Measurements from ENCODE around the gene LRMDA. TPM values are rescaled to one million over a fixed set of nuclear protein-coding genes. Genes with fewer than 3 reads are reported as not detected.
A peak's percentile ranks its signal among the peaks of the same experiment; 100 is the strongest.

Gene LRMDA
- total RNA-seq, 1 experiment from 2014 or later, result 4.8 TPM

GRCh38 chr10:75428434-75429158 lies 2.8 kb upstream of the LRMDA start:
- intact Hi-C loops (cut with micrococcal nuclease), result no loop called here
- no peak overlapping the region for H2AFZ ChIP-seq (ENCODE audit: low read depth, low read length, poor library complexity, severe bottlenecking)
- DNase-seq (ENCODE audit: low read depth, low spot score) (no peak), ATAC-seq (peak; percentile 52)
- H3K27me3 ChIP-seq (ENCODE audit: insufficient read depth, low read length), result no peaks in the 10 kb centered on the region
- no peak for TF ChIP-seq TCF7L2 (IDR thresholded peaks at IDR 0.05; ENCODE audit: borderline replicate concordance, extremely low read depth, insufficient read depth, insufficient read length)
- no peak for TF ChIP-seq POLR2A (IDR thresholded peaks at IDR 0.05; ENCODE audit: borderline replicate concordance, extremely low read depth, insufficient read depth, insufficient read length)
- peak; percentile 8; the same call in 1 of the 2 replicates for TF ChIP-seq FOSL1 (IDR thresholded peaks at IDR 0.05; ENCODE audit: low read depth)
- TF ChIP-seq ZFX (IDR thresholded peaks at IDR 0.05), result no peak
- TF ChIP-seq CTCF (IDR thresholded peaks at IDR 0.05 in 2 of 3, conservative IDR thresholded peaks at IDR 0.05 in 1 of 3; ENCODE audit: borderline replicate concordance in 1 of 3, insufficient read depth in 1 of 3, low read depth in 2 of 3, low read length in 2 of 3), result 0 out of 6 replicates have a peak, but pooled peaks of 1 of the 3 experiments have one; percentile 6
- H3K4me3 ChIP-seq (replicated peaks in 1 of 2; ENCODE audit: low read depth in 1 of 2, low read length in 2 of 2), result no peak overlapping the region
- peaks cover 18 to 41% of the 10 kb centered on the region in 2 experiments for H3K4me1 ChIP-seq (ENCODE audit: control insufficient read depth in 1 of 2, insufficient read depth in 2 of 2, low read length in 2 of 2)
- no peak overlapping the region for H3K9ac ChIP-seq (ENCODE audit: low read length)
- no peak overlapping the region for H3K27ac ChIP-seq (ENCODE audit: low read depth, low read length)
- H3K36me3 ChIP-seq (ENCODE audit: control insufficient read depth in 1 of 2, insufficient read depth in 2 of 2, low read length in 2 of 2), result no peaks in the 10 kb centered on the region
- ChIA-PET POLR2A (no interaction called here), CTCF (interaction anchor here (1.0 to 1.2 kb wide), 2 partner anchors 12 to 27 kb away, joined by 3 read pairs; partner anchors contain the start of gene ZNF503), RAD21 (ENCODE audit: low non-redundant PET in 1 of 2, low total read pairs in 2 of 2, uncharacterized antibody in 2 of 2, unreplicated experiment in 2 of 2) (no interaction called here)
- no TSS peak for BruUV-seq (replicated peaks)
- H3K4me2 ChIP-seq (ENCODE audit: low read length), result peak overlapping the region; percentile 35
- no peaks in the 10 kb centered on the region for H3K9me2 ChIP-seq (ENCODE audit: insufficient read depth)
- H3K9me3 ChIP-seq (ENCODE audit: control insufficient read depth in 1 of 2, insufficient read depth in 1 of 2, low read depth in 1 of 2, low read length in 2 of 2), result no peaks in the 10 kb centered on the region
- no peaks in the 10 kb centered on the region for H4K20me1 ChIP-seq (ENCODE audit: insufficient read depth)
- H3K79me2 ChIP-seq (ENCODE audit: insufficient read depth, low read length), result no peaks in the 10 kb centered on the region

DNA sequence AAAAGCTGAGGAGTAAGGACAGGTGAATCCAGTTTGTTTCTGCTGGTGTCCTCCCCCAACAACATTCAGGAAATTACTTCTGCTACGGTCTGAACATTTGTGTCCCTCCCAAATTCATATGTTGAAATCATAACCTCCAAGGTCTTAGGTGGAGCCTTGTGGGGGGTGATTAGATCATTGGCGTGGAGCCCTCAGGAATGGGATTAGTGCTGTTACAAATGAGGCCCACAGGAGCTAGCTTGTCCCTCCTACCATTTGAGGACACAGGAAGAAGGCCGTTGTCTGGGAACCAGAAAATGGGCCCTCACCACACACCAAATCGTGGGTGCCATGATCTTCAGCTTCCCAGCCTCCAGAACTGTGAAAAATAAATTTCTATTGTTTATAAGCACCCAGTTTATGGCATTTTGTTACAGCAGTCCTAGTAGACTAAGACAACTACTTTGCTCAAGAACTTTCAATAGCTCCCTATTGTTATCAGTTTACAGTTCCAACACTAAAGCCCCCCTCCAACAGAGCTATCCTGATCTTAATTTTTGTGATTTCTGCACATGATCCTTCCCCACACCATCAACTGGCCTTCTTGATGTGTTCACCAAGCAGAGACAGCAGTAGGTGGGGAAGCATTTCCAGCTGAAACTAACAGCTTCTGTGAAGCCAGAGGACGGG lies 2.1 kb upstream of the LRMDA start:
- BruUV-seq (replicated peaks), result no TSS peak
- no peak overlapping the region for H3K9ac ChIP-seq (ENCODE audit: low read length)

More for the DNA sequence above, 2.1 kb upstream of the LRMDA start:
- Histone ChIP-seq H3K27ac (ENCODE audit: low read depth, low read length) (no peak overlapping the region), H2AFZ (ENCODE audit: low read depth, low read length, poor library complexity, severe bottlenecking) (no peak overlapping the region), H3K36me3 (ENCODE audit: control insufficient read depth in 1 of 2, insufficient read depth in 2 of 2, low read length in 2 of 2) (no peaks in the 10 kb centered on the region), H3K79me2 (ENCODE audit: insufficient read depth, low read length) (no peaks in the 10 kb centered on the region), H4K20me1 (ENCODE audit: insufficient read depth) (no peaks in the 10 kb centered on the region), H3K9me3 (ENCODE audit: control insufficient read depth in 1 of 2, insufficient read depth in 1 of 2, low read depth in 1 of 2, low read length in 2 of 2) (no peaks in the 10 kb centered on the region), H3K9me2 (ENCODE audit: insufficient read depth) (no peaks in the 10 kb centered on the region), H3K27me3 (ENCODE audit: insufficient read depth, low read length) (no peaks in the 10 kb centered on the region), H3K4me3 (replicated peaks in 1 of 2; ENCODE audit: low read depth in 1 of 2, low read length in 2 of 2) (no peak overlapping the region), H3K4me1 (ENCODE audit: control insufficient read depth in 1 of 2, insufficient read depth in 2 of 2, low read length in 2 of 2) (peaks cover 18 to 44% of the 10 kb centered on the region in 2 experiments), H3K4me2 (ENCODE audit: low read length) (peak overlapping the region; percentile 35)
- ChIA-PET POLR2A (no interaction called here), CTCF (no interaction called here), RAD21 (ENCODE audit: low non-redundant PET in 1 of 2, low total read pairs in 2 of 2, uncharacterized antibody in 2 of 2, unreplicated experiment in 2 of 2) (no interaction called here)
- intact Hi-C loops (cut with micrococcal nuclease), result no loop called here
- TF ChIP-seq ZFX (IDR thresholded peaks at IDR 0.05) (no peak), EZH2 (IDR thresholded peaks at IDR 0.05) (no peak), ZBTB33 (IDR thresholded peaks at IDR 0.05; ENCODE audit: extremely low read depth, insufficient replicate concordance, low read length) (no peak), ZNF274 (IDR thresholded peaks at IDR 0.05; ENCODE audit: low read depth, low read length) (no peak), FOSL1 (IDR thresholded peaks at IDR 0.05; ENCODE audit: low read depth) (no peak), CTCF (IDR thresholded peaks at IDR 0.05 in 2 of 3, conservative IDR thresholded peaks at IDR 0.05 in 1 of 3; ENCODE audit: borderline replicate concordance in 1 of 3, insufficient read depth in 1 of 3, low read depth in 2 of 3, low read length in 2 of 3) (no peak)
- TF ChIP-seq, protein P1, sequence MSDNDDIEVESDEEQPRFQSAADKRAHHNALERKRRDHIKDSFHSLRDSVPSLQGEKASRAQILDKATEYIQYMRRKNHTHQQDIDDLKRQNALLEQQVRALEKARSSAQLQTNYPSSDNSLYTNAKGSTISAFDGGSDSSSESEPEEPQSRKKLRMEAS (IDR thresholded peaks at IDR 0.05), result no peak
- DNase-seq (ENCODE audit: low read depth, low spot score) (no peak), ATAC-seq (no peak)

All from HCT116 (cell line).